SJSA1 (cell line): ENCODE results near the gene SBK3. TPM values are rescaled to one million over a fixed set of nuclear protein-coding genes. Genes with fewer than 3 reads are reported as not detected.

Experiments used
- DNase-seq, 2 experiments: peaks; one replicate each; pipeline ENCODE4 v3.0.0-alpha.2; 2015 to 2020; ENCODE audit warnings: low spot score in 2 of 2, low read depth in 1 of 2
- H3K27ac ChIP-seq: fragments of 250-450 bp; sonication (Bioruptor Pico); 2 replicates; pipeline ENCODE4 v1.5.1; 2020; ENCODE audit warnings: mild to moderate bottlenecking, moderate library complexity
- H3K27me3 ChIP-seq: fragments of 250-450 bp; sonication (Bioruptor Pico); replicated peaks from 2 replicates; pipeline ENCODE4 v1.5.1; 2020; ENCODE audit warnings: mild to moderate bottlenecking, moderate library complexity
- H3K36me3 ChIP-seq: fragments of 250-450 bp; sonication (Bioruptor Pico); 2 replicates; pipeline ENCODE4 v1.5.1; 2020; ENCODE audit warnings: mild to moderate bottlenecking
- H3K4me1 ChIP-seq: fragments of 250-450 bp; sonication (Bioruptor Pico); replicated peaks from 2 replicates; pipeline ENCODE4 v1.6.1; 2021; ENCODE audit warnings: mild to moderate bottlenecking
- H3K4me3 ChIP-seq: fragments of 250-450 bp; sonication (Bioruptor Pico); 2 replicates; pipeline ENCODE4 v1.5.1; 2020; ENCODE audit warnings: mild to moderate bottlenecking
- H3K9me3 ChIP-seq: fragments of 250-450 bp; sonication (Bioruptor Pico); replicated peaks from 2 replicates; pipeline ENCODE4 v1.5.1; 2020; ENCODE audit warnings: mild to moderate bottlenecking
- total RNA-seq: library from RNA; depleted of rRNA; stranded (reverse); fragments of >200 nt; shearing (Covaris generic); gene quantifications from 2 replicates; pipeline ENCODE4 v1.2.3, GENCODE V29; 2014

SBK3 gene
- total RNA-seq, 1 experiment from 2014 or later, result 0.32 TPM

DNA sequence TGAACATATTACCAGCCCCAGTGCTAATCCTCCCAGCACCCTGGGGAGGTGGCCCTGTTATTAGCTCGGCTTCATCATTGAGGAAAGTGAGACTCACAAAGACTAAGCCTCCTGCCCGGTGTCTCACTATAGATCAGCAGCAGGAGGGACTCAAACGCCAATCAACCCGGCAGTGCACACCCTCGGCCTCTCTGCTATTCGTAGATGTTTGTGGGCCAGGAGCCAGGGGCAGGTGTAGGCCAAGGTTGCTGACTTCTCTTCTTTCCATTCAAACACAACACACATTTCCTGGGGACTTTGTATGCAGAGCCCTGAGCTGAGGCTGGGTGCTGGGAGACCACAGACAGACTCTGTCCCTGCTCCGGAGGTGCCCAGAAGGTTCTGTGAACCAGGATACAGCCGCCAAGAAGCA is 9.4 kb upstream of the SBK3 start:
- no peak for DNase-seq
- Histone ChIP-seq H3K9me3 (no peaks in the 10 kb centered on the region), H3K36me3 (no peaks in the 10 kb centered on the region), H3K4me3 (no peak overlapping the region), H3K4me1 (peaks cover 28% of the 10 kb centered on the region), H3K27ac (no peak overlapping the region), H3K27me3 (no peaks in the 10 kb centered on the region)

DNA sequence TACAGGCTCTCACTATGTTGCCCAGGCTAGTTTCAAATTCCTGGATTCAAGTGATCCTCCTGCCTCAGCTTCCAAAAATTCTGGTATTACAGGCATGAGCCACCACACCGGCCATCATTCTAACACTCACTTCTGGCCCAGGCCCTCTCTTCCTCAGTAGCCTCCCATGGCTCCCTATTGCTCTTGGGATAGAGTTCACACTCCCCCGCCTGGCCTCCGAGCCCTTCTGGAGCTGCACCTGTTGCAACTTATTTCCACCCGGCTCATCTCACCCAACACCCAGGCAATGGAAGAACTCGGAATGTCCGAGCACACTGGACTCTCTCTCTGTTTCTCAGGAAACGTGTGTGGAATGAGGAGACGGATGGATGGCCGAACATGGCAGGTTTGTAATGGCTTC is 9.0 kb upstream of the SBK3 start:
- Histone ChIP-seq H3K4me1 (peaks cover 32% of the 10 kb centered on the region), H3K4me3 (no peak overlapping the region), H3K27ac (no peak overlapping the region), H3K9me3 (no peaks in the 10 kb centered on the region), H3K36me3 (no peaks in the 10 kb centered on the region), H3K27me3 (no peaks in the 10 kb centered on the region)
- no peak for DNase-seq

DNA sequence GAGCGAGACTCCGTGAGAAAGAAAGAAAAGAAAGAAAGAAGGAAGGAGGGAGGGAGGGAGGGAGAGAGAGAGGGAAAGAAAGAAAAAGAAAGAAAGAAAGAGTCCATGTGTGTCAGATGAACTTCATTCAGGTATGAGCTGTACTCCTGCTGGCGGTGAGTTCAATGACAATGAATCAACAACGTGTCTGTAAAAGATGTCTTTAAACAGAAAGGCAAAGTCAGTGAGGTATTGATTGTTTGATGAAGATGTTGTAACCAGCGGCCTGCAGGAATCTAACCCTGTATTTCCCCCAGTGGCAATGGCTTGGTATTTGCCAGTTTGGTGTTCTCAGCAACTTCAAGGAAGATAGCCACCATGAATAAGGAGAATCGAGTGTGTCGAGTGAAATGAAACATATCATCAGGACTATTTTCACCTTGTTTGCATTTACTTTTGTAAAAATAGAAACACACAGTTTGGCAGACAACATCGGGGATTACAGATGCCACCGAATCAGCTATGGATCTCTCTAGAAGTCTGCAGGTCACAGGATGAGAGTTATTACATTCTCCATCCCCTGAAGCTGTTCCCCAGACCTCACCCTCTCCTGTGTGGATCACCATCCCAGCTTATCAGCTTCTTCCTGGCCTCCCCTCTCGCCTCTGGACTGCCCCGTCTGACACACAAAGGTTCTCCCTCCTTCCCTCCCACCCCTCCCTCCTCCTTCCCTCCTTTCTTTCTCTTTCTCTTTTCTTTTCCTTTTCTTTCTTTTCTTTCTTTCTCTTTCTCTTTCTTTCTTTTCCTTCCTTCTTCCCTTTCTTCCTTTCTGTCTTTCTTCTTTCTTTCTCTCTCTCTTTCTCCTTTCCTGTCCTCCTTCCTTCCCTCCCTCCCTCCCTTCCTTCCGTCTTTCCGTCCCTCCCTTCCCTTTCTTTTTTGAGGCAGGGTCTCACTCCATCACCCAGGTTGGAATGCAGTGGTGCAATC is 8.2 kb upstream of the SBK3 start:
- no peaks in the 10 kb centered on the region for H3K36me3 ChIP-seq
- H3K27me3 ChIP-seq, result no peaks in the 10 kb centered on the region
- no peaks in the 10 kb centered on the region for H3K9me3 ChIP-seq
- DNase-seq, result peak in 1 of 2 experiments; percentile 24
- H3K4me1 ChIP-seq, result peaks cover 35% of the 10 kb centered on the region
- peak overlapping the region; percentile 69 for H3K27ac ChIP-seq
- no peak overlapping the region for H3K4me3 ChIP-seq

DNA sequence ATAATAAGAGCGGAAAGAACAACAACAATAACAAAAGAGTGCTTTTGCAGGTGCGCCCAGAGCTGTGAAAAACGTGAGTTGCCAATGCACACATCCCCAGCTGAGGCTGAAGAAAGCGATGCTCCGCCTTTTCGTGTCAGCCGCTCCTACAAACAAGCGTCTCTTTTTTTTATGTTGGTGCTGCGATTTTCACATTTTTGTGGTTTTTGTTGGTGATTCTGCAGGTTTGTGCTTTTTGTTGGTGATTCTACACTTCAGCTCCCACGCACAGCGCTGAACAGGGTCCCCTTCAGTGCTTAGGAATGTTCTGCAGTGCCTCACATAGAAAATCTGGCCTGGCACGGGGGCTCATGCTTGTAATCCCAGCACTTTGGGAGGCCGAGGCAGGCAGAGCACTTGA is 7.3 kb upstream of the SBK3 start:
- H3K4me1 ChIP-seq, result peaks cover 44% of the 10 kb centered on the region

DNA sequence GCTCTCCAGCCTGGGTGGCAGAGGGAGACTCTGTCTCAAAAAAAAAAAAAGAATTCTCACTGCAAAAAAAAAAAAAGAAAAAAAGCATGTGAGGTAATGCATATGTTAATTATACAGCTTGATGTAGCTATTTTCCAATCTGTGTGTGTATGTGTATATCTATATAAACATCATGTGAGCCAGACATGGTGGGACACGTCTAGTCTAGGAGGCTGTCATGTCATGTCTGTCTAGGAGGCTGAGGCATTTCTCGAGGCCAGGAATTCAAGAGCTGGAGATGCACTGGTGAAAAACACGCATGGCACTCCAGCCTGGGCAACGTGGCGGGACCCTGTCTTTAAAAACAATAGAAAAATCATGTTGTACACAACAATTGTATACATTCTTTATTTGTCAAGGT is 6.9 kb upstream of the SBK3 start:
- no peaks in the 10 kb centered on the region for H3K9me3 ChIP-seq
- peaks cover 48% of the 10 kb centered on the region for H3K4me1 ChIP-seq
- peak overlapping the region; percentile 69; the same call in 1 of the 2 replicates for H3K27ac ChIP-seq
- no peaks in the 10 kb centered on the region for H3K36me3 ChIP-seq
- no peaks in the 10 kb centered on the region for H3K27me3 ChIP-seq
- no peak for DNase-seq
- no peak overlapping the region for H3K4me3 ChIP-seq

More for the DNA sequence above, 7.3 kb upstream of the SBK3 start:
- Histone ChIP-seq H3K9me3 (no peaks in the 10 kb centered on the region), H3K27me3 (no peaks in the 10 kb centered on the region), H3K27ac (peak overlapping the region; percentile 69), H3K36me3 (no peaks in the 10 kb centered on the region), H3K4me3 (no peak overlapping the region)
- peak; percentile 78 to 90 for DNase-seq

DNA sequence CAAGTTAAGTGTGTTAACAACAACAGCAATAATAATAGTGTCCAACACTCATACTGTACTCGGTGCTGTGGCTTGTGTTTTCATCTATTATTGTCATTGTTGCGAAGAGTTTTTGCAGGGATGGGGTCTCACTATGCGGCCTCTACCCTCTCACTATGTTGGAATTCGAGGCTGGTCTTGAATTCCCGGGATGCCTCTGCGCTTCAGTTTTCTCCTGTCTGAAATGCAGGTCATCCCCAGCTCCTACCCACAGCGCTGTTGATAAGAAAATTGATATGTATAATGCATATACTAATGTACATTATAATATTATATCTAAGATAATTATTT is 4.9 kb upstream of the SBK3 start:
- no peaks in the 10 kb centered on the region for H3K9me3 ChIP-seq
- no peaks in the 10 kb centered on the region for H3K36me3 ChIP-seq
- peaks cover 50% of the 10 kb centered on the region for H3K4me1 ChIP-seq
- DNase-seq, result peak in 1 of 2 experiments; percentile 34
- no peaks in the 10 kb centered on the region for H3K27me3 ChIP-seq
- no peak overlapping the region for H3K4me3 ChIP-seq
- H3K27ac ChIP-seq, result peak overlapping the region; percentile 87

DNA sequence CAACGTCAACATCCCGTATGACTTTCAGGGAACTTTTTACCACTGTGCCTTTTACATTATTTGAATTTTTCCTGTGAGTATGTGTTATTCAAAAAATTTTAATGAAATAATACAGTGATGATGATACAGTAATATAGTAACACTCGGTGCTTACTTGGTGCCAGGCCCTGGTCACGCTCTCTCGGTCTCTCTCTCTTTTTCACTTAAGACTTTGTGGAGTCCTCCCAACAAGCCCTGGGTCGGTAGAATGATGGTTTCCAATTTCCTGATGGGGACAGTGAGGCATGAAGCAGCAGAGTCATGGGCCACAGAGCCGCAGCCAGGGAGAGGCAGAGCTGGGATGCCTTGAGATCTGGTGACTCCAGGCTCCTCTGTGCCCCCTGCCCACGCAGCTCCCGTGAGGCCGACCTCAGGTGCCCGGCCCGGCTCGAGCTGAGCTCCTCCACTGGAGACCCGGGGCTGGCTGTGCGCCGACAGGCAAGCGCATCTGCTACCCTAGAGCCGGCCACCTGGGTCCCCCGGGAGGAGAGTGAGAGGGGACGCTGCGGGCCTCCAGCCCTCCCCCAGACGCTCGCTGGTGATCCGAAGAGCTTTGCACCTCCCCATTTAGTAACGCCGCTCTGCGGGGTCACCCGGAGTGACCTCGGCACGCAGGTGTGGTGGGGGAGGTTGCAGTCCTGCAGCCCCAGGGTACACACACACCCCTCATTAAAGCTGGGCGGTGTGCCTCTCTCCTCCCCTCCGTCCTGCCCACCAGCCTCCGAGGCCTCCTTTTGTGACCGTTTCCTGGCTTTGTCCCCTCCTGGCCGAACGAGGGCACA is 4.4 kb upstream of the SBK3 start:
- DNase-seq, result peak in 1 of 2 experiments; percentile 82
- no peaks in the 10 kb centered on the region for H3K27me3 ChIP-seq
- peaks cover 50% of the 10 kb centered on the region for H3K4me1 ChIP-seq
- no peaks in the 10 kb centered on the region for H3K36me3 ChIP-seq
- H3K27ac ChIP-seq, result peak overlapping the region; percentile 87
- H3K4me3 ChIP-seq, result no peak overlapping the region
- H3K9me3 ChIP-seq, result no peaks in the 10 kb centered on the region

DNA sequence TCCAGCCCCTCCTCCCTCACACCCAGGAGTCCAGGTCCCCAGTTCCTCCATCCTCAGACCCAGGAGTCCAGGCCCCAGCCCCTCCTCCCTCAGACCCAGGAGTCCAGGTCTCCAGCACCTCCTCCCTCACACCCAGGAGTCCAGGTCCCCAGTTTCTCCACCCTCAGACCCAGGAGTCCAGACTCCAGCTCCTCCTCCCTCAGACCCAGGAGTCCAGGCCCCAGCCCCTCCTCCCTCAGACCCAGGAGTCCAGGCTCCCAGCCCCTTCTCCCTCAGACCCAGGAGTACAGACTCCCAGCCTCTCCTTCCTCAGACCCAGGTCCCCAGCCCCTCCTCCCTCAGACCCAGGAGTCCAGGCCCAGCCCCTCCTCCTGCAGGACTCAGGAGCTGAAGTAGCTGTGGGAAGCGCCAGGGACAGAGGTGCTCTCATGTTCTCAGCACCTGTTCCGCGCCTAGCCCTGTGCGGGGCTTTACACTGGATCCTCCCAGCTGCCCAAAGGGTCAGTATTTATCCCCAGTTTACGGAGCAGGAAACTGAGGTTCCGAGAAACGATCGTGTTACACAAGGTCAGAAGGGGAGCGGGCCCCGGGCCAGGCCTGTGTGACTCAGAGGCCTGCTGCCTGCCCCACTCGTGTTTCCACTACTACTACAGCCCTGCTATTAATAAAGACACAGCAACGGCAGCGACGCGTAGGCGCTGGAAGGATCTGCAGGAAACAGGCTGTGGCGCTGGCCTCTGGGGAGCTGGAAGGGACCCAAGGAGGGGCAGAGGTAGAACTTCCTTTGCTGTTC is 1.7 kb upstream of the SBK3 start:
- Histone ChIP-seq H3K27ac (no peak overlapping the region), H3K27me3 (no peaks in the 10 kb centered on the region), H3K9me3 (no peaks in the 10 kb centered on the region), H3K36me3 (no peaks in the 10 kb centered on the region), H3K4me1 (peaks cover 33% of the 10 kb centered on the region), H3K4me3 (no peak overlapping the region)
- DNase-seq, result no peak

DNA sequence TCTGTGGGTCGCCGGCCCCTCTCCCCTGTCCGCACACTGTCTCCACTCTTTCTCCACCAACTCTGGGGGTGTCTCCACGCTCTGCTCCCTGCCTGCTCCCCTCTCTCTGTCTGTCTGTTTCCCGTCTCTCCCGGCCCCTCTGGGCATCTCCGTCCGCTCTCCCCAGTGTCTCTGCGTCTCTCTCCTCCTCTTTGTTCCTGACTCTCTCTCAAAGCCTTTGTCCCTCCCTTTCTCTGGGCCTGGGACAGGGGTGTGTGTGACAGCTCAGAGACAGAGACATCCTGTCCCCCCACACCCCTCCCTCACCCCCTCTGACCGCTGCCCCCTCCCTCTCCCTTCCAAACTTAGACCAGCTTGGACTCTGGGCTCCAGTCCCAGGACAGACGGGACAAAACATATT is 668 bp upstream of the SBK3 start:
- DNase-seq, result no peak
- H3K4me1 ChIP-seq, result peaks cover 31% of the 10 kb centered on the region
- no peak overlapping the region for H3K4me3 ChIP-seq
- no peaks in the 10 kb centered on the region for H3K9me3 ChIP-seq
- H3K27ac ChIP-seq, result no peak overlapping the region
- no peaks in the 10 kb centered on the region for H3K36me3 ChIP-seq
- no peaks in the 10 kb centered on the region for H3K27me3 ChIP-seq

DNA sequence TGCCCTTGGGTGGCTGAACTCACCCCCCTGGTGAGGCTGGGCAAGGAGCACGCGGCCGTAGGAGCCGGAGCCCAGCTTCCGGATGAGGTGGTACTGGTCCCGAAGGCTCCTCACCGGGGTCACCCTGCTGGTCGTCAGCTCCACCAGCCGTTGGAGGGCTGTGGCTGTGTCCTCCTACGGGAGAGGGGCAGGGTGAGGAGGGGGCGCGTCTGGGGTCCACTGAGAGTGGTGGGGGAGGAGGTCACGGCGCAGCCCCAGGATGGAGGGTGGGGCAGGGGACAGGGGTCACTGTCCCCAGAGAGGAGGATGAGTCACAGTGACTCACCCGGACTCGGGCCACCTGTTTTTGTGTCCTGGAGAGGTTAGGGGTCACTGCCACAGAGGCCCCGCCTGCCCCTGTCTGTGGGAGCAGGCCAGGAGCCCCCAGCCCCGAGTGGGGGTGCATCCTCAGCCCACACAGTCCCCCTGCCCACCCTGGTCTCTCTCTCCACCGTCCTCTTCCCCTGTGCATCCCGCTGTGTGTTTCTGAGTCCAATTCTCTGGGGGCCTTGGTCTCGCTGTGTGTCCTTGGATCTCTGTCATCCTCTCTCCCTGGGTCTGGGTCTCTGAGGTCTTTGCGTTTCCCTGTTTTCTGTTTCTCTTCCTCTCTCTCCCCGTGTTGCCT is 435 bp downstream of the SBK3 start:
- Histone ChIP-seq H3K9me3 (no peaks in the 10 kb centered on the region), H3K4me3 (no peak overlapping the region), H3K27ac (no peak overlapping the region), H3K4me1 (peaks cover 24% of the 10 kb centered on the region), H3K27me3 (no peaks in the 10 kb centered on the region), H3K36me3 (no peaks in the 10 kb centered on the region)
- DNase-seq, result no peak

DNA sequence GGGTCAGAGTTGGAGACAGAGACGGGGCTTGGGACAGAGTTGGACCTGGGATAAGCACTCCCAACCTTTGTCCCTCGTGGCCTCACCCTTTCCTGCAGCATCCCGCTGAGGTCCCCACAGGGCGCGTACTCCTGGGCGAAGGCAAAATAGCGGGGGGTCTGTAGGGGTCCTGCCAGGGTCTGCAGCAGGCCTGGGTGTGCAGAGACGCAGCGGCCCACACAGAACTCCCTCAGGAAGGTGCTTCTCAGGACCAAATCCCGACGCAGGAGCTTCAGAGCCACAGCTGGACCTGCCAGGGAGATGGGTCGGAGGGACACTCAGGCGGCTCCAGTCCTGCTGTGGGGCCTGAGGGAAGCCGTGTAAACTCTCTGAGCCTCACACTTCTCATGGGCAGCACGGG is 1.3 kb downstream of the SBK3 start:
- Histone ChIP-seq H3K9me3 (no peaks in the 10 kb centered on the region), H3K4me3 (no peak overlapping the region), H3K27me3 (no peaks in the 10 kb centered on the region), H3K27ac (no peak overlapping the region), H3K36me3 (no peaks in the 10 kb centered on the region), H3K4me1 (peaks cover 16% of the 10 kb centered on the region)
- no peak for DNase-seq

DNA sequence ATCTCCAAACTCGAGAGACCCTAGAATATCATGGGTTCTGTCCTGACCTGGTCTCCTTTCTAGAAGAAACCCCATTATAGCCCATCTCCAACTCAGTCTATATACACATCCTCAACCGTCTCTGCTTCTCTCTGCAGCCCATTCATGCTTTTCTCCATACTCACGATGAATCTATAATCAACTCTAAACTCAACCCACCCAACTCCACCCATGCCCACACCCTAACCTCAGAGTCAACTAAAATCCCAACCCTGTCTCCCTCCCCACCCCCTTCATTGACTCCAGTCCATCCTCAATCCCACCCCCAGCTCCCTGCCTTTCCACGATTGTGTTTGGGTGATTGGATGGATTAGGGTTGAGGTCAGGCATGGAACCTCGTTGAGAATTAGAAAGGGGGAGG is 1.8 kb downstream of the SBK3 start:
- H3K4me1 ChIP-seq, result peaks cover 15% of the 10 kb centered on the region
- H3K4me3 ChIP-seq, result no peak overlapping the region
- H3K36me3 ChIP-seq, result no peaks in the 10 kb centered on the region
- H3K27me3 ChIP-seq, result no peaks in the 10 kb centered on the region
- no peak for DNase-seq
- no peak overlapping the region for H3K27ac ChIP-seq
- H3K9me3 ChIP-seq, result no peaks in the 10 kb centered on the region

DNA sequence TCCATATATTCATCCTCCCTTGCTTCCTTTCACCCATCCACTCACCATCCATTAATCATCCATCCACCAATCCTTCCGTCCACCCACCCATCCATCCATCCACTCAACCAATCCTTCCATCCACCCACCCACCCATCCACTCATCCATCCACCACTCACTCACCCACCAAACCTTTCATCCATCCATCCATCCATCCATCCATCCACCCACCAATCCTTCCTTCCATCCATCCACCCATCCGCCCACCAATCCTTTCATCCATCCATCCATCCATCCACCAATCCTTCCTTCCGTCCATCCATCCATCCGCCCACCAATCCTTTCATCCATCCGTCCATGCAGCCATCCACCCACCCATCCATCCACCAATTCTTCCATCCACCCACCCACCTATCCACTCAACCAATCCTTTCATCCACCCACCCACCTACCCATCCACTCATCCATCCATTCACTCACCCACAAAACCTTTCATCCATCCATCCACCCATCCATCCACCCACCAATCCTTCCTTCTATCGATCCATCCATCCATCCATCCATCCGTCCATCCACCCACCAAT is 3.0 kb downstream of the SBK3 start:
- Histone ChIP-seq H3K9me3 (no peaks in the 10 kb centered on the region), H3K27ac (no peak overlapping the region), H3K4me3 (no peak overlapping the region), H3K27me3 (no peaks in the 10 kb centered on the region), H3K36me3 (no peaks in the 10 kb centered on the region), H3K4me1 (peaks cover 3% of the 10 kb centered on the region)
- DNase-seq, result no peak
